ENCODE data around the gene QSOX2. TPM values are rescaled to one million over a fixed set of nuclear protein-coding genes. Genes with fewer than 3 reads are reported as not detected.

QSOX2 gene
- polyA plus RNA-seq, 10 donors, result 5.5 to 11.9 (median 8.0) TPM

- no peak for DNase-seq
These were observed 7.2 kb upstream of the QSOX2 start for GRCh38 chr9:136252846-136253245.

GRCh38 chr9:136252281-136252680 is 6.7 kb upstream of the QSOX2 start:
- DNase-seq, result no peak

- DNase-seq, result no peak
These were observed 5.9 kb upstream of the QSOX2 start for GRCh38 chr9:136251264-136252115.

DNA sequence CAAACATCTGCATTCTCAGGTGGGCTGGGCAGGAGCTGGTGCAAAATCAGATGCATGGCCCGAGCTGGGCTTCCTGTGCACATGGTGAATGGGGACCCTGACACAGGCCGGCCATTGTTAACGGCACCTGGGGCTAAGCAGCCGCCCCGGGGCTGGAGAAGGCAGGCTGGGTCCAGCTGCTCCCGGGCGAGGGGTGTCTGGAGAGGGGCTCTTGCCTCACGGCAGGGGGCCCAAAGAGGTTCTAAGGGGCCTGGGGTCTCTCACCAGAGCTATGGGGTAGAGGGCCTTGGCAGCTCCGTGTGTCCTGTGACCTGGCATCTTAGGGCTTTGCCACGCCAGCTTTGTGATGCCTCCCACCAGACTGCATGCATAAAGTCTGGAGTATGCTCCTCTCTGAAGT is 5.1 kb upstream of the QSOX2 start:
- DNase-seq, result no peak

- DNase-seq, result no peak
These were observed 4.4 kb upstream of the QSOX2 start for GRCh38 chr9:136249877-136250559.

- DNase-seq, result no peak
These were observed 3.6 kb upstream of the QSOX2 start for GRCh38 chr9:136248951-136249876.

GRCh38 chr9:136247947-136248637 is 2.5 kb upstream of the QSOX2 start:
- no peak for DNase-seq

DNA sequence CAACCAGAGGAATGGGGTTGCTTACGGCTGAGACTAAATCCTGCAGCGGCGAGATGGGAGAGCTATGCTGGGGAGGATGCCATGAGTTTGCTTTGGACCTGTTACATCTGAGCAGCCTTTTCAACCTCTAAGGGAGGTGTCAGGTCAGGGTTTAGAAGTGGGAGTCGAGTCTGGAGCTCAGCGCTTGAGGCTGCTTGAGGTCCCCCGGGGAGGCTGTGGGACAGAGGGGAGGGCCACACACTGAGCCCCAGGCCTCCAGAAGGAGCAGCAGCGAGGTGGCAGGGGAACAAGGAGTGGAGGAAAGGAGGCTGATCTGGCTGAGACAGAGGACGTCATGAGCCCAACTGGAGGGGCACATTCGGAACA is 1.9 kb upstream of the QSOX2 start:
- no peak for DNase-seq

DNA sequence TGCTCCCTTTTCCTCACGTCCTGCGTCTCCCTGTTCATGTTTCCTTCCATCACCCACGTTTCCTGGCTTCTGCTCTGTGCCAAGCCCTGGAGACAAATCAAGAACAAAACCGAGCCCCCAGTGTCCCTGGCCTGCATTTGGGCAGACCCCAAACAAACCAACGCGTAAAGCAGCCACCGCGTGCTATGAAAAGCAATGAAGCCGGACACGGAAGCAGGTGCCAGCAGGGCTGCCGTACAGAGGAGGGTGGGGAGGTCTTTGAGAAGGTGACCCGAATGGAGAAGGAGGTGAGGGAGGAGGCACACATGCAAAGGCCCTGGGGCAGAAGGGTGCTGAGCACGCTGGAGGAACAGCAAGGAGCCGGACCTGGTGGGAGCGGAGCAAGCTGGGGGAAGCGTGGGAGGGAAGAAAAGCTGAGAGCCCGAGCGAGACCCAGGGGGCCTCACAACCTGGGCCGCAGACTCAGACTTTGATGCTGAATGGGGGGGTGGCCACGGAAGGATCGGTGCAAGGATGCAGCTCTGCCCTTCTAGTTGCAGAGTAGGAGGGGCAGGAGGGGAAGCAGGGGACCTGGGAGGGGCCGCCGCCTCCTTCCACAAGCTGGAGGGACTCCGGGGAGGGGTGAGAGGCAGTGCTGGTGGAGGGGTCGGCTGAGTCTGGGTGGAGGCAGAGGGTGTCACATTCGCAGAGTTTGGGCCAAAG is 1.4 kb upstream of the QSOX2 start:
- no peak for DNase-seq

- no peak for DNase-seq
These were observed 718 bp downstream of the QSOX2 start for GRCh38 chr9:136244969-136245218.

DNA sequence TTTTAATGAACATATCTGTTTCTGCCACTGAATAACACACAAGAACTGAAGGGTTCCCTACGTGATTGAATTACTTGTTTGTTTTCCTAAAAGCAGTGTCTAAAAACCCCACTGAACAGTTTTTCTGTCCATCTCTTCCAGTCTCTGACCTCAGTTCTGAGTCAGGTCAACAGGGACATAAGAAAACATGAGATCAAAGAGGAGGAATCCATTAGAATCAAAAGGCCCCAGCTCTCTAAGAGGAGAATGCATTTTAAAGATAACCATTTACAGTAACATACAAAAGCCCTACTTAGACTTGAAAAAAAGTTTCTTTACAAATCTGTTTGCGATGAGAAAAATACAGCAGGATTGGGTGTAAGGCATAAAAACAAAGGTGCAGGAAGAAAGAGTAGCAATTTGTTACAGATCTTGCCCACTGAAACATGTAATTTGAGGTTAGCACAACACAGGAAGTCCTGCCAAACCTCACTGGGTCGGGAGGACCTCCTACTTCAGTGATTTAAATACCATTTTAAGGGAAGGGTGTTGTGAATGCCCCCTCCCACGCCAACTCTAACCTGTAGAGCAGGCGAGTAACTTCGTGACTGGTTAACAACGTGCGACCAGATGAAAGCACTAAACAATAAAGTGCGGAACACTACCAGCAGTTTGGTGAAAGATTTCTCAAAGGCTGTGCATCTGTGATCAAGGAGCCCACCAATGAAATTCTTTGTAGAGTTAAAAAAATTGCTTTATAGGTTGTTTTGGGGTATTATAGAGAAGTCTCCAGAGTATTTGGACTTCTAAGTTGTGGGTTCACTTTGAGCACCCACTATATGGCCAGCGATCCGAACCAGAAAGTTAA is 1.3 kb downstream of the QSOX2 start:
- no peak for DNase-seq

DNA sequence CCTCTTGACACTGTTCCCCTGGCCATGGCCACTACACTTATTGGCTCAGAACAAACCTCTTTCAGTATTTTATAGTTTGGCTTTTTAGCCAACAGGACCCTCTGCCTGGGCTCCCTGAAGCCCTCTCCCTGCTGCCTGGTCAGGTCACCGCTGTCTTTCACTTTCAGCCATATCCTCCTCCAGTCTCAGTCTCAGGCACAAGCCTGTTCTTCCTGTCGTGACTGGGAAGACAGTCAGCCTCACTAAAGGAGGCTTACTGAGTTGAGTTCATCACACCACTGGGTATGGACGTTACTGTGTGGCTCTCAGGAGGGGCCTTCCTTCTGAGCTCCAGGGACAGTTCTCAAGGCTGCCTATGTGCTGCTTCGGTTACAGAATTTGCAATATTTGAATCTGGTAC is 2.0 kb downstream of the QSOX2 start:
- no peak for DNase-seq

DNA sequence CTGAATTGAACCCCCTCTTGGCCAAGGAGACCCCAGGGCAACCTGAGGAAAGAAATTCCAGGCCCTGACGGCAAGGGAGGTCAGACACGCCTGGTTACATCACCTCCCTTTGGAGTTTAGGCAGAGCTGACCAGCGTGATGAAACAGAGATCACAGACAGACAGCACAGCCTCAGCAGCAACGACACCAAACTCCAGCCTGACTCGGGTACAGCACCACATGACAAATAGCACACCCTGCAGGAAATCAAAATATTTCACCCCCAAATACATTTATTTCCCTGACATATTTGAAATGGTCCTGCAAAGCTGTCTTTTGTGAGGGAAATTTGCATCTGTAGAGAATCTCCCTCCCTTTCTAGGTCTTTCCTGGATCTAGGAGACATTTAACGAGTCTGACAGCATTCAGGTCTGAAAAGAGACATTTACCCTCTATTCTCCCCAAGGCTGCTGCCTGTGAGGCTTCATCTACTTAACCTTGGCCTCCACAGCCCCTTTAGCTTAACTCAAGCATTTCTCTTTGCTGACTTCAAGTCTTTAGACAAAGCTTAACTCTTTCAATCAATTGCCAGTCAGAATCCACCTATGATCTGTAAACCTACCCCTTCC is 2.6 kb downstream of the QSOX2 start:
- DNase-seq, result no peak

DNA sequence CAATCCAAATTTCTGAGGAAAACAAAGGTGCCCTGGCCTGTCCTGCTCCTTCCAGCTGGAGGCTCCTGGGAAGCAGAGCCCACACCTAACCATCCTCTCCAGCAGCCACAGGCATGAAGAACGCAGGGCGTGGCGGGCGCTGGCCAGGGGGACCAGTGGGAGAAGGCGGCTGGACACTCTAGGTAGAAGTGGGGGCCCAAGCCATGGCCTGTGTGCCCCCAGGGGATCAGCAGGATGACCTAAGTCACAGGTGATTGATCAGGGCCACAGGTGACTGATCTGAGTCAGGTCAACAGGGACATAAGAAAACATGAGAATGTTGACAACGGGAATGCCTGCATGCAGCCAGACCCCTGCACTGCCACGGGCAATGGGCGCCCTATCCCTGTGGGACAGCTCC is 3.4 kb downstream of the QSOX2 start:
- no peak for DNase-seq

- no peak for DNase-seq
These were observed 4.1 kb downstream of the QSOX2 start for GRCh38 chr9:136241542-136241941.

DNA sequence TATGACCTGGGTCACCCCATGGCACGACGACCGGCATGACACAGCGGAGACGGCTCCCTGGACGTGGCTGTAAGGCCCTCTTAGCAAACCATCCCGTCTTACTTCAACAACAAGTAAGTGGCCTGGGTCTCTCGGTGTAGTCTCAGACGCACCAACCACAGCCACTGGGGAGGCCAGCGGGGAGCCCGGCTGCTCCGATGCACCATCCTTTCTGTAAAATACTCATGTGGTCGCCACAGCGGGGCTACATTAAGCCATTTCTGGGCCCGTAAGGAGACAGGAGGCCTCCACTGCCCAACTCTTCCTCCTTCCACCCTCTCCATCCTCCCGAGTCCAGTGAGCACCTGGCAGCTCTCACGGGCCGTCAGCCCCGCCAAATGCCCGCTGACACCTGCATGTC is 4.7 kb downstream of the QSOX2 start:
- no peak for DNase-seq

DNA sequence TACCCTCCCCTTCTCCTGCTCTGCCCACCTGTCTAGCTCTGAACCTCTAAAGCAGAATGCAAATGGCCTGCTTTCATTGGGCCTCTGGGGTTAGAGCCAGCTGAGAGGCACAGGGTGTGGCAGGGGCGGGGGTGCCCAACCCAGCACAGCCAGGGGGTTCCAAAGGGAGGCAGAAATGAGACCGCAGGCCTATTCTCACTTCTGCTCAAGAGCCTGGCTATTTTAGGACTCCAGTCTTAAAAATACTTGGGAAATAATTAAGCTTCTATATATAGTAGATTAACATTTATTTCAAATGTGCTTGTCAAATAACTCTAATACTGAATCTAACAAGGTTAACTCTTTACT is 5.7 kb downstream of the QSOX2 start:
- no peak for DNase-seq

GRCh38 chr9:136239135-136239982 is 6.3 kb downstream of the QSOX2 start:
- no peak for DNase-seq

- DNase-seq, result no peak
These were observed 7.3 kb downstream of the QSOX2 start for GRCh38 chr9:136238342-136238732.

All from muscle of back (tissue), 11 donors.